Measurements from ENCODE around the gene PLD1.

GRCh38 chr3:171616798-171617197 lies 193.5 kb downstream of the PLD1 start:
- TF ChIP-seq CTCF (IDR thresholded peaks at IDR 0.05) (no peak), POLR2A (IDR thresholded peaks at IDR 0.05) (no peak)

All from heart left ventricle (tissue), 13 donors.